Endothelial cell of umbilical vein (primary cell): ENCODE data around the gene RAPGEF4. TPM values are rescaled to one million over a fixed set of nuclear protein-coding genes. Genes with fewer than 3 reads are reported as not detected.

Source experiments
- BruUV-seq: library from RNA; stranded (reverse); fragments of 400-500 nt; replicated peaks from 2 replicates; lab custom pipeline; 2021; lab: Mats Ljungman, UMichigan
- CTCF ChIA-PET: fragments of 300-600, 350-600 bp; sonication (Branson Sonifier 250); formaldehyde crosslinking; loops from one replicate; lab custom pipeline; 2021; ENCODE audit warnings: antibody characterized with exemption, inconsistent platforms; lab: Charles Lee
- POLR2A ChIA-PET: fragments of 300-600, 350-600 bp; sonication (Branson Sonifier 250); formaldehyde crosslinking; loops from one replicate; lab custom pipeline; 2021; ENCODE audit warnings: antibody characterized with exemption, inconsistent platforms; lab: Charles Lee
- DNase-seq: peaks from one replicate; pipeline ENCODE4 v3.0.0-alpha.2; 2011; ENCODE audit warnings: low read depth, low spot score
- FAIRE-seq: peaks from 2 replicates; lab custom pipeline; 2011; peaks lifted over from hg19 to GRCh38; lab: Jason Lieb, UNC
- H2AFZ ChIP-seq: 2 replicates; pipeline ENCODE4 v1.6.0; 2012; ENCODE audit warnings: low read depth, low read length, control low read depth, inconsistent platforms
- H3K27ac ChIP-seq: 2 replicates; pipeline ENCODE4 v1.5.1; 2011; ENCODE audit warnings: low read depth, mild to moderate bottlenecking, control low read depth, low read length, moderate library complexity; ENCODE audit not compliant: insufficient read depth
- H3K27me3 ChIP-seq, 2 experiments: 2 replicates each; pipeline versions ENCODE4 v1.6.0 to v1.6.1; 2011; ENCODE audit warnings: low read length in 2 of 2, mixed read lengths in 1 of 2; ENCODE audit not compliant: control insufficient read depth in 2 of 2, insufficient read depth in 2 of 2
- H3K36me3 ChIP-seq, 2 experiments: 2 replicates in 1 of 2; 3 replicates in 1 of 2; pipeline ENCODE4 v1.5.1; 2011; ENCODE audit warnings: low read length in 2 of 2, mild to moderate bottlenecking in 1 of 2, moderate library complexity in 1 of 2; ENCODE audit not compliant: control insufficient read depth in 2 of 2, insufficient read depth in 2 of 2; ENCODE audit errors: extremely low read depth in 1 of 2
- H3K4me1 ChIP-seq: 3 replicates; pipeline ENCODE4 v1.5.1; 2011; ENCODE audit warnings: mild to moderate bottlenecking, low read length; ENCODE audit not compliant: control insufficient read depth, insufficient read depth; ENCODE audit errors: extremely low read depth
- H3K4me2 ChIP-seq: 2 replicates; pipeline ENCODE4 v1.6.1; 2011; ENCODE audit warnings: low read length, control low read depth, mixed read lengths; ENCODE audit not compliant: insufficient read depth
- H3K4me3 ChIP-seq, 3 experiments: fragments of 200-600 bp in 1 of 3; sonication (generic), shearing (Covaris generic) in 1 of 3; replicated peaks in 1 of 3; 2 replicates each; pipeline ENCODE4 v1.5.1; 2011 to 2016; ENCODE audit warnings: control low read depth in 3 of 3, low read length in 3 of 3, mild to moderate bottlenecking in 2 of 3, inconsistent platforms in 1 of 3, low read depth in 1 of 3, moderate library complexity in 1 of 3; ENCODE audit not compliant: insufficient read depth in 1 of 3
- H3K79me2 ChIP-seq: 2 replicates; pipeline ENCODE4 v1.6.0; 2012; ENCODE audit warnings: low read length, inconsistent platforms; ENCODE audit not compliant: control insufficient read depth, insufficient read depth
- H3K9ac ChIP-seq: replicated peaks from 2 replicates; pipeline ENCODE3; 2011; ENCODE audit warnings: low read length, control low read depth; ENCODE audit not compliant: insufficient read depth; ENCODE audit errors: extremely low read depth
- H3K9me1 ChIP-seq: replicated peaks from 3 replicates; pipeline ENCODE4 v1.6.0; 2011; ENCODE audit warnings: mild to moderate bottlenecking, low read length; ENCODE audit not compliant: control insufficient read depth, insufficient read depth; ENCODE audit errors: extremely low read depth
- H3K9me3 ChIP-seq: replicated peaks from 2 replicates; pipeline ENCODE4 v1.5.1; 2012; ENCODE audit warnings: low read length, inconsistent platforms; ENCODE audit not compliant: control insufficient read depth, insufficient read depth
- H4K20me1 ChIP-seq: replicated peaks from 2 replicates; pipeline ENCODE3; 2011; ENCODE audit warnings: mild to moderate bottlenecking, low read length; ENCODE audit not compliant: control insufficient read depth, insufficient read depth; ENCODE audit errors: extremely low read depth
- CTCF ChIP-seq, 2 donors: IDR thresholded peaks; 1 replicate in 1 of 2; 2 replicates in 1 of 2; pipeline ENCODE4 v1.5.1; 2011; ENCODE audit warnings: low read length in 2 of 2, mild to moderate bottlenecking in 2 of 2, moderate library complexity in 2 of 2, control low read depth in 1 of 2, inconsistent platforms in 1 of 2, low read depth in 1 of 2; ENCODE audit not compliant: insufficient read depth in 1 of 2; ENCODE audit errors: extremely low read depth in 1 of 2
- GATA2 ChIP-seq: IDR thresholded peaks from 2 replicates; pipeline ENCODE4 v1.7.0; 2011; ENCODE audit warnings: low read depth, mild to moderate bottlenecking, moderate library complexity, mixed read lengths, low read length; ENCODE audit not compliant: insufficient read length, insufficient read depth
- MAX ChIP-seq: IDR thresholded peaks from 2 replicates; pipeline ENCODE4 v1.6.1; 2011; ENCODE audit not compliant: insufficient read depth, insufficient read length
- MYC ChIP-seq: IDR thresholded peaks from one replicate; pipeline ENCODE4 v1.6.1; 2011; ENCODE audit warnings: mild to moderate bottlenecking, low read depth, low read length
- POLR2AphosphoS5 ChIP-seq: IDR thresholded peaks from 2 replicates; pipeline ENCODE4 v1.6.1; 2012; ENCODE audit warnings: low read depth, mild to moderate bottlenecking, control low read depth, low read length, moderate library complexity; ENCODE audit not compliant: insufficient read depth
- dilution Hi-C: fragments of 300-500 bp; cut with MboI; formaldehyde crosslinking; loops from one replicate; pipeline ENCODE4 v1.15.0; 2019; ENCODE audit warnings: low sequenced_read_pairs; ENCODE audit not compliant: extremely low pct_ligation_motif_present
- intact Hi-C: fragments of 100-400 bp; cut with micrococcal nuclease; formaldehyde crosslinking; loops from one replicate; pipeline ENCODE4 v1.10.0; 2022
- polyA plus RNA-seq, 4 experiments: library from polyadenylated mRNA; depleted of rRNA in 3 of 4; stranded (reverse) in 3 of 4; unstranded in 1 of 4; fragments of >200 nt; gene quantifications; 2 replicates each; pipeline versions ENCODE4 v1.2.1 to v1.2.3, GENCODE V29; 2011 to 2012; ENCODE audit warnings: missing spikeins in 1 of 4
- total RNA-seq: library from RNA; stranded (reverse); gene quantifications from 2 replicates; pipeline ENCODE4 v1.2.3, GENCODE V29; 2021

Gene RAPGEF4
- total and polyA plus RNA-seq, 2 donors (not counting 3 experiments of a cell fraction or from before 2014, with no cell fraction given): 7.2 to 9.2 TPM

- intact Hi-C loops: loop anchor here (1.0 kb wide), 2 partner anchors 32 to 95 kb away; no protein-coding TSS in a partner anchor
- dilution Hi-C loops: no loop called here
- POLR2A ChIA-PET: interaction anchor here (1.2 kb wide), 1 partner anchor 118 kb away, joined by 10 read pairs; no protein-coding TSS in a partner anchor
Observed at GRCh38 chr2:172931256-172931894, 195.7 kb downstream of the RAPGEF4 start.

GRCh38 chr2:172931918-172932520 is 196.4 kb downstream of the RAPGEF4 start:
- no peaks in the 10 kb centered on the region for H3K9me3 ChIP-seq
- no TSS peak for BruUV-seq
- intact Hi-C loops (loop anchor here (1.0 to 2.0 kb wide), 7 partner anchors 31 to 126 kb away; no protein-coding TSS in a partner anchor), dilution Hi-C loops (no loop called here)
- H3K4me3 ChIP-seq: peak overlapping the region in 1 of 3 experiments; percentile 25
- H3K27ac ChIP-seq: peak overlapping the region; percentile 94
- CTCF ChIA-PET: interaction anchor here (0.6 to 4.6 kb wide), 65 partner anchors 10 to 1412 kb away, joined by 3 to 280 read pairs (median 5); no protein-coding TSS in a partner anchor
- H3K4me1 ChIP-seq: peaks cover 39% of the 10 kb centered on the region
- peak overlapping the region; percentile 73 for H3K9ac ChIP-seq
- H4K20me1 ChIP-seq: no peaks in the 10 kb centered on the region
- DNase-seq: peak; percentile 81
- no peak overlapping the region for H2AFZ ChIP-seq
- FAIRE-seq: no peak
- H3K9me1 ChIP-seq: no peaks in the 10 kb centered on the region
- H3K79me2 ChIP-seq: no peaks in the 10 kb centered on the region
- no peaks in the 10 kb centered on the region for H3K36me3 ChIP-seq
- POLR2A ChIA-PET: interaction anchor here (1.2 kb wide), 1 partner anchor 119 kb away, joined by 10 read pairs; no protein-coding TSS in a partner anchor
- peak overlapping the region; percentile 96 for H3K4me2 ChIP-seq
- TF ChIP-seq CTCF (IDR thresholded peaks at IDR 0.05; ENCODE audit: extremely low read depth in 1 of 2, insufficient read depth in 1 of 2, low read depth in 1 of 2, low read length in 2 of 2) (peak; percentile 39 to 62), MAX (peak; percentile 58), GATA2 (no peak)
- H3K27me3 ChIP-seq: no peaks in the 10 kb centered on the region

More at GRCh38 chr2:172931256-172931894, 195.7 kb downstream of the RAPGEF4 start:
- TF ChIP-seq POLR2AphosphoS5: peak; percentile 13
- no peak for TF ChIP-seq MYC
- peak; percentile 82 for TF ChIP-seq GATA2
- Histone ChIP-seq H3K4me3 (peak overlapping the region in 1 of 3 experiments; percentile 25), H2AFZ (peak overlapping the region; percentile 80), H3K9me1 (no peaks in the 10 kb centered on the region), H3K27me3 (no peaks in the 10 kb centered on the region), H4K20me1 (no peaks in the 10 kb centered on the region), H3K4me1 (peaks cover 39% of the 10 kb centered on the region), H3K36me3 (no peaks in the 10 kb centered on the region), H3K27ac (peak overlapping the region; percentile 94), H3K4me2 (peak overlapping the region; percentile 96), H3K79me2 (no peaks in the 10 kb centered on the region), H3K9ac (peak overlapping the region; percentile 73), H3K9me3 (no peaks in the 10 kb centered on the region)
- CTCF ChIA-PET: interaction anchor here (0.6 to 4.6 kb wide), 65 partner anchors 9 to 1413 kb away, joined by 3 to 280 read pairs (median 5); no protein-coding TSS in a partner anchor
- FAIRE-seq (peak; percentile 80), DNase-seq (peak; percentile 90)
- TSS peak; percentile 16 for BruUV-seq
